SK-N-DZ (cell line): ENCODE measurements around the gene TMEM63A.
"Not testable (repeated sequence)": the region's sequence is repeated elsewhere in the genome, so short reads cannot be mapped to it uniquely, and the experiment has no call there.

Experiments used
- DNase-seq: peaks from one replicate; pipeline ENCODE4 v3.0.0-alpha.2; 2015; ENCODE audit warnings: low spot score

TMEM63A gene

DNA sequence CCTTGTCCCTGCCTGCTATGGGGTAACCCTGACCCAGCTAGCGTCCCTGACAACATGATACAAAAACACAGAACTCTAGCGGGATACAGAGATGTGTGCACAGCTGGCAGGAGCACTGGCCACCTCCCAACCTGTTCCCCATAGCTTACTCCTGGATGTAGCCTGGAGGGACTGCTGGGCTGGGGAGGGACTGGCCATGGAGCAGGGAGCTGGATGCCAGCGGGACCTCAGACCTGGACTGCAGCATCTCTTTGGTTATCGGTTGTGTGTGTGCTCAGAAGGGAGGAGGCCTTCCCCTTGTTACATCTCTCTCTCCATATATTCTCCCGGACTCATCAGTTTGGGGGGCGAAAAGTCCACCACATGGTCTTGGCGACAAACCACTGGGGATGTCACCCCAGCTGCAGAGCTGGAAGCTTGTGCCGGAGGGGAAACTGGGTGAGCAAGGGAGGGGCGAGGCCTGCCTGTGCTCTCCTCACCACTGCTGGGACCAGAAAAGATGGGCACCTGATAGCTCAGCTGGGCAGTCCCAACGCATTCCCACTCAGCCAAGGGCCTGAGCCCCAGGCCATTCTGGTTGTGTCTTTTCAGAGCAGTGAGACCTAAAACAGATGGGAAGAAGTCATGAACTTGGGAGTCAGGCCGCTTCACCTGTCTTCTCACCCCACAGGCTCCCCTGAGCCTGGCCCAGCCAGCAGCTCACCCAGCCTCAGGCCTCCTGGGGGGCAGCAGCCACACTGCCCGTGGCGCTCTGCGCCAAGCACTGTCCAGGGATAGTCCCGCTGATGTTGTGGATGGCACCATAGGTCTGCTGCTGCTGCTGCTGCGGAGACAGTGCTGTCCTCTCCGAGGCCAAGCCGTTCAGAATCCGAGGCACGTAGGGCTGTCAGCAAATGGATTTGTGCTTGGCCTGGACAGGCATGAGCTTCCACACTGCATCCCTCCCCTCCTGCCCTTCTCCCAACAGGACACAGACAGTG is 35.6 kb downstream of the TMEM63A start:
- no peak for DNase-seq

GRCh38 chr1:225845571-225846259 is 36.5 kb downstream of the TMEM63A start:
- peak; percentile 77 for DNase-seq

GRCh38 chr1:225845097-225845496 is 37.1 kb downstream of the TMEM63A start:
- no peak for DNase-seq

DNA sequence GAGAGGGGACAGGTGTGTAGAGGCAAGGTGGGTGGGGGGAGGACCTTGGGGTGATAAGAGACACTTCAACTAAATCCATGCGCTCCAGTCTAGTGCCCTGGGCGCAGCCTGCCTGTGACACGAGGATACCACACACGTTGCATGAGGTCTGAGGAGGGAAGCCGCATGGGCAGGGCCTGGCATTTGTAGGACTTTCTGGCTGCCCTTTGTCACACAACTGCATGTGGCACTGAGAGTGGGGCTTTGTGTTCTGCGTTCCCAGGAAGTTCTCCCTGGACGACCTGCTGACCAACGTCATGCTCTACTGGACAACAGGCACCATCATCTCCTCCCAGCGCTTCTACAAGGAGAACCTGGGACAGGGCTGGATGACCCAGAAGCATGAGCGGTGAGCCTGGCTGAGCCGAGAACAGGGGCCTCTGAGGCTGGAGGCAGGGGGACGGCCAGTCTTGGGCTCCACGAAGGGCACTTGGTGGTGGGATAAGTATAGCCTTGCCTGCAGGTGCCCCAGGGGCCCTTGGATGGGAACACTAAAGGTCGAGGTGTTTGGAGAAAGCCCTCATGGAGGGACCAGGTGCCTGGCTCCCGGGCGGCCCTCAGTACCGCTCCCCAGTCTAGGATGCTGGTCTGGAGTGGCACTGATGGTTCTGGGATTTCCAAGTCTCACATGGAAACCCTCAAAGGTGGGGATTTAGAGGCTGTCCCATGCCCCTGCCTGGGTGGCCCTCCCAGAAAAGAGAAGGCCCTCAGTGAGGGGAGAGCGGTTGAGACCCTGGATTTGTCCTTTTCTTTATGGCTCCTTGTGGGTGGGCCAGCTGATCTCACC is 37.7 kb downstream of the TMEM63A start:
- no peak for DNase-seq

GRCh38 chr1:225843426-225843795 is 38.8 kb downstream of the TMEM63A start:
- DNase-seq, result no peak

DNA sequence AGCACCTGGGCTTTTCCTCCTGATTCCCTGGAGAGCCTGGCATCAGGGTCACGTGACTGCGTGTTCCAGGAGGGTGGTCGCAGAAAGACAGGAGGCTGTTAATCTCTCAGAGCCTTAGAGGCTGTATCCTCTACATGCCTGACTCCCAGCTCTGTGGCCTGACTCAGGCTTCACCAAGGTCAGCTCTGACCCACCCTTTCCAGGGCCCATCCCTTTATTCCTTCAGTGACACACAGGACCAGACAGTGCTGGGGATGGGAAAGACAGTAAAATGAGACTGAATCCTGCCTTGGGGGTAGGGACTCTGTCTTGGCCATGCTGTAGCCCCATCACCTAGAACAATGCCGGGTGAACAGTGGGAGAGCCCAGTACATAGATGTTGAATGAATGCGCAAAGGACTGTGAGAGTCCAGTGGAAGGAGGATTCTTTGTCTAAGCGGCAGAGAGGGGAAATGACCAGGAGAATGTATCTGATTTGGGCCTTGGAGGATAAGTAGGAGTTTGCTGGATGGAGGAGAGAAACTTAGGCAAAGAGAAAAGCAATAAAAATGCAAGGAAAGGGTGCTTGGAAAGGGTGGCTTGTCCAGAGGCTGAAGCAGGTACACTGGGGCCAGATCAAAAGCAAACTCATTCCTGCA is 39.3 kb downstream of the TMEM63A start:
- DNase-seq, result no peak

- DNase-seq, result no peak
Observed at GRCh38 chr1:225842074-225842473, 40.1 kb downstream of the TMEM63A start.

GRCh38 chr1:225840713-225841112 is 41.5 kb downstream of the TMEM63A start:
- no peak for DNase-seq

DNA sequence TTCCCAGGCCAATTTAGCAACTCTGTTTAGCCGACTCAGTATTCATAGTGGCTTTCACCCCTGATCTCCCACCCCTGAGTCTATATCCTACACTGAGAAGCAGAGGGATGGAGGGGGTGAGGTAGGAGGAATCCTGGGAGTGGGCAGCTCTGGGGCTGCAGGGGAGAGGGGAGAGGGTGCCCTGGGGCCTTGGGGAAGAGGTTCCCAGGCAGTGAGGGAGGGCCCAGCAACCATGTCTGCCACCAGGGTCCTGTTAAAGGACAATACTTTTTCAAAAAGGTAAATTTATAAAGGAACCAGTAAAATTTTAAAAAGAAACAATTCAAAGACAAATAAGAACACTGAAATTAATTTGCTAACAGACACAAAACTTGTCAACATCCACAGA is 42.0 kb downstream of the TMEM63A start:
- DNase-seq, result no peak

DNA sequence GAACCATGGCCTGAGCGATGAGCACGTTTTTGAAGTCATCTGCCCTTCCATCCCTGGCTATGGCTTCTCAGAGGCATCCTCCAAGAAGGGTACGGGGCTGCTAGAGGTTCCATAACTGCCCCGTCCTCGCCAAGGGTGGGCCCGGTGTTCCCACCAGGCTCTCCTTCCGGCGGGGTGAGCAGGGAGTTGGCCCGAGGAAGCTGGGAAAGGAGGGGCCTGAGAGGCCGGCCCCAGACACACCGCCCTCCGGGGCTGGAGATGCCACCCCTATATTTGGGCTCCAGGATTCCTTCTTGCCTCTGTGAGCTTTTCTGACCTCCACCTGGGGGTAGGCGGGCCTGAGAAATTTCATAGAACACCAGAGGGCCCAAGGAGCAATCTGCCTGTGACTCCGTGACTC is 43.4 kb downstream of the TMEM63A start:
- no peak for DNase-seq

- not testable (repeated sequence) for DNase-seq
Observed at GRCh38 chr1:225836296-225836695, 45.9 kb downstream of the TMEM63A start.

DNA sequence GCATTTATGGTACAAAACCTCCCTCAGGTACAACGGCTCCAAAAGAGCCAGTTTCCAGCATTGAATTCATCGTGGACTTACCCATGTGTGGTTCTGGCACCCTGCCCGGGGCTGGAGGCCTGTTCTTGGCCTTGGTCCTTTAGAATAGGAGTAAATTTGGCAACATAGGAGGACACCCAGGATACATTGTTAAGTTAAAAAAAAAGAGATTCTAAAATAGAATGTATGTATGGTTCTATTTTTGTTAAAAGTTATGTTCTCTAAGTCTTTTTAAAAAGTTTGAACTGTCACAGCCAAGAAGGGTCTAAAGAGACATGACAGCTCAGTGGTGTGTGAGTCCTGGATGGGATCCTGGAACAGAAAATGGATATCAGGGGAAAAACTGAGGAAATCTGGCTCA is 46.3 kb downstream of the TMEM63A start:
- no peak for DNase-seq

- no peak for DNase-seq
Observed at GRCh38 chr1:225834417-225835329, 47.5 kb downstream of the TMEM63A start.

DNA sequence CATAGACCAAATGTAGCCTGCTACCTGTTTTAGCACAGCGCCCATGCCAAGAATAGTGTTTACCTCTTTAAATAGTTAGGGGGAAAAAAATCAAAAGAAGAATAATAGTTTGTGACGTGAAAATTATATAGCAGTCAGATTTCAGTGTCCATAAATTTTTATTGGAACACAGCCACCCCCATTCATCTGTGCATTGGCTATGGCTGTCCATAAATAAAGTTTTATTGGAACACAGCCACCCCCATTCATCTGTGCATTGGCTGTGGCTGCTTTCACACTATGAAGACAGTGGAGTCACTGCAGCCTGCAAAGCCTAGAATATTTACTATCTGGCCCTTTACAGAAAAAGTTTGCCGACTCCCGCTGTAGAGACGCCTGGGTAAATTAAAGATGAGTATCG is 51.3 kb downstream of the TMEM63A start:
- DNase-seq, result no peak

- DNase-seq, result no peak
Observed at GRCh38 chr1:225828706-225829345, 53.4 kb downstream of the TMEM63A start.

DNA sequence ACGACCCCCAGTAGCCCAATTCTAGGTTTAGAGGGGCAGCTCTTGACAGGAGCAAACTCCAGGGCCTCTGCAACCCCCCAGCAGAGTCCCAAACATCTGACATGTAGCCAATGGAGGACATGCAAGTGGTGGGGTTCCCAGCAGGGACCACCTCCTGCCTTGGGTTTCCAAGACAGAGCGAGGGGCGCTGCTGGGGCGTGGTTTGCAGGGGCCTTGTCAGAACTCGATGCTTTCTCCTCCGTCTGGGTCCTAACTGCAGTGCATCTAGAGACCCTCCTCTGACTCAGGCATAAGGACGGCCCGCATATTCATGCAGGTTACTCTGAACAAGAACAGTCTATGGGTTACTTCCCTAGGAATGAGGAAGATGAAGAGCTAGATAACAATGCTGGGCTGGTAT is 55.1 kb downstream of the TMEM63A start:
- DNase-seq, result no peak

GRCh38 chr1:225825607-225826007 is 56.6 kb downstream of the TMEM63A start:
- no peak for DNase-seq

DNA sequence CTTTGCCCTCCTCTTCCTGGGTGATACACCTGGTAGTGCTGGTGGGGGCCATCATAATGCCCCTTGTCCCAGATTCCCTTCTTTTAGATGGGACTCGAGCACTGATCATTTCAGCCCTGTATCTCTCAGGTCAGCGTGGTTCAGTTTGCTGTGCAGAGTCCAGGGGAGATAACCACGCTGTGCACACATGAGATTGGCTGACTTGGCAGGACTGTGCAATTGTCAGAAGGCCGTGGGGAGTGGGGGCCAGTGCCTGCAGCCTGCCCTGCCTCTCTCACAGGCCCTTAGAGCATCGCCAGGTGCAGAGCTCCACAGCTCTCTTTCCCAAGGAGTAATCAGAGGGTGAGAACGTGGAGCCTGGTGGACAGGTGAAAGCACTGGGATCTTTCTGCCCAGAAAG is 57.1 kb downstream of the TMEM63A start:
- no peak for DNase-seq

- no peak for DNase-seq
Observed at GRCh38 chr1:225824533-225824941, 57.6 kb downstream of the TMEM63A start.

- no peak for DNase-seq
Observed at GRCh38 chr1:225823811-225824261, 58.3 kb downstream of the TMEM63A start.
